ENCODE data around the gene NRTN.

The NRTN gene, protein sequence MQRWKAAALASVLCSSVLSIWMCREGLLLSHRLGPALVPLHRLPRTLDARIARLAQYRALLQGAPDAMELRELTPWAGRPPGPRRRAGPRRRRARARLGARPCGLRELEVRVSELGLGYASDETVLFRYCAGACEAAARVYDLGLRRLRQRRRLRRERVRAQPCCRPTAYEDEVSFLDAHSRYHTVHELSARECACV

GRCh38 chr19:5804516-5805461 is at the start of gene NRTN:
Gene NRTN, plus strand, starts transcription at chr19:5805067. Its CDS starts 19,099 bp downstream, at chr19:5824166.
- TF ChIP-seq, protein P1, sequence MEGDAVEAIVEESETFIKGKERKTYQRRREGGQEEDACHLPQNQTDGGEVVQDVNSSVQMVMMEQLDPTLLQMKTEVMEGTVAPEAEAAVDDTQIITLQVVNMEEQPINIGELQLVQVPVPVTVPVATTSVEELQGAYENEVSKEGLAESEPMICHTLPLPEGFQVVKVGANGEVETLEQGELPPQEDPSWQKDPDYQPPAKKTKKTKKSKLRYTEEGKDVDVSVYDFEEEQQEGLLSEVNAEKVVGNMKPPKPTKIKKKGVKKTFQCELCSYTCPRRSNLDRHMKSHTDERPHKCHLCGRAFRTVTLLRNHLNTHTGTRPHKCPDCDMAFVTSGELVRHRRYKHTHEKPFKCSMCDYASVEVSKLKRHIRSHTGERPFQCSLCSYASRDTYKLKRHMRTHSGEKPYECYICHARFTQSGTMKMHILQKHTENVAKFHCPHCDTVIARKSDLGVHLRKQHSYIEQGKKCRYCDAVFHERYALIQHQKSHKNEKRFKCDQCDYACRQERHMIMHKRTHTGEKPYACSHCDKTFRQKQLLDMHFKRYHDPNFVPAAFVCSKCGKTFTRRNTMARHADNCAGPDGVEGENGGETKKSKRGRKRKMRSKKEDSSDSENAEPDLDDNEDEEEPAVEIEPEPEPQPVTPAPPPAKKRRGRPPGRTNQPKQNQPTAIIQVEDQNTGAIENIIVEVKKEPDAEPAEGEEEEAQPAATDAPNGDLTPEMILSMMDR (IDR thresholded peaks at IDR 0.05): no peak

- TF ChIP-seq, protein P1 (IDR thresholded peaks at IDR 0.05): no peak
Observed at GRCh38 chr19:5762608-5763217, 42.2 kb upstream of the NRTN start.

- TF ChIP-seq, protein P1 (IDR thresholded peaks at IDR 0.05): no peak
Observed at GRCh38 chr19:5765220-5765619, 39.6 kb upstream of the NRTN start.

GRCh38 chr19:5767949-5768348 is 36.9 kb upstream of the NRTN start:
- TF ChIP-seq, protein P1 (IDR thresholded peaks at IDR 0.05): no peak

DNA sequence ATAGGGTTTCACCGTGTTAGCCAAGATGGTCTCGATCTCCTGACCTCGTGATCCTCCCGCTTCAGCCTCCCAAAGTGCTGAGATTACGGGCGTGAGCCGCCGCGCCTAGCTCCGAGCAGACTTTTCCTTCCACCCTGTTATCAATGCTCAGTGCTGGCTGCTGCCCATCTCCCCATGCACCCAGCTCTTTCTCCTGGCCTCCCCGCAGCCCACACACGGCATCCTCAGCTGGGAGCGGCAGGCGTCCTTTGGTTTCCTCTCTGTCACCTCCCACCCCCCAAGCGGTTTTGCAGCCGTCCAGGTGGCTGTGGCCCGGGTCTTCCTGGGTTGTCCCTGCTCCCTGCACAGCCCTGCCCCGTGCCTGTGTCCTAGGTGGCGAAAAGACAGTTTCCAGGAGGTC is 32.5 kb upstream of the NRTN start:
- TF ChIP-seq, protein P1 (IDR thresholded peaks at IDR 0.05): no peak

DNA sequence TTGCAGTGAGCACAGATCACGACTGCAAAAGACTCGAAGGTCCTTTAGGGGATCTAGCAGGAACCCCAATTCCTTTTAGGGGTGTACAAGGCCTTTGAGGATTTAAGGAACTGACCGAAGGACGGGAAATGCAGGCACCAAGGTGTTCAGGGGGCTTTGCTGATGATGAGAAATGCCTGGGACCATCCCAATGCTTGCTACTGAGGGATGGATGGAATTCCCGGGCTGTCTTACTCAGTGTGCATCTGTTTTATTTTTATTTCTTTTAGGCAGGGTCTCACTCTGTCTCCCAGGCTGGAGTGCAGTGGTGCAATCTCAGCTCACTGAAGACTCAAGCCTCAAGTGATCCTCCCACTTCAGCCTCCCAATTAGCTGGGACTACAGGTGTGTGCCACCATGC is 31.6 kb upstream of the NRTN start:
- TF ChIP-seq, protein P1 (IDR thresholded peaks at IDR 0.05): no peak

GRCh38 chr19:5774921-5775320 is 29.9 kb upstream of the NRTN start:
- TF ChIP-seq, protein P1 (IDR thresholded peaks at IDR 0.05): no peak

Measured in LNCAP (cell line).